Nephron (organoid): Measurements from ENCODE around the gene C12orf50.

ENCODE experiments used
- H3K27ac Mint-ChIP-seq, 3 experiments: 2 replicates each; pipeline ENCODE4 v1.8.0; 2020; ENCODE audit warnings: mixed read lengths in 3 of 3, mild to moderate bottlenecking in 2 of 3, moderate library complexity in 1 of 3
- H3K27me3 Mint-ChIP-seq: 2 replicates; pipeline ENCODE4 v1.8.0; 2021; ENCODE audit warnings: low read depth, mild to moderate bottlenecking, moderate library complexity, mixed read lengths
- H3K36me3 Mint-ChIP-seq: 2 replicates; pipeline ENCODE4 v1.8.0; 2020; ENCODE audit warnings: low read depth, mixed read lengths
- H3K4me1 Mint-ChIP-seq: 2 replicates; pipeline ENCODE4 v1.8.0; 2020; ENCODE audit warnings: mixed read lengths
- H3K4me3 Mint-ChIP-seq, 3 experiments: 2 replicates each; pipeline ENCODE4 v1.8.0; 2020; ENCODE audit warnings: mild to moderate bottlenecking in 3 of 3, mixed read lengths in 3 of 3, moderate library complexity in 2 of 3
- H3K9me3 Mint-ChIP-seq: 2 replicates; pipeline ENCODE4 v1.8.0; 2020; ENCODE audit warnings: mixed read lengths
- CTCF ChIP-seq, 3 experiments: fragments of 200-600 bp; sonication (generic); IDR thresholded peaks; one replicate each; pipeline ENCODE4 v1.5.0; 2021; ENCODE audit warnings: antibody characterized with exemption in 3 of 3; ENCODE audit not compliant: unreplicated experiment in 3 of 3

The C12orf50 gene

GRCh38 chr12:87943023-87943422, 86.2 kb downstream of the C12orf50 start:
- H3K4me3 Mint-ChIP-seq = no peak overlapping the region
- no peaks in the 10 kb centered on the region for H3K27me3 Mint-ChIP-seq
- no peak overlapping the region for H3K27ac Mint-ChIP-seq
- H3K36me3 Mint-ChIP-seq = no peaks in the 10 kb centered on the region
- no peak for TF ChIP-seq CTCF (IDR thresholded peaks at IDR 0.05; ENCODE audit: unreplicated experiment in 3 of 3)
- peaks cover 4% of the 10 kb centered on the region for H3K4me1 Mint-ChIP-seq
- peaks cover 24% of the 10 kb centered on the region for H3K9me3 Mint-ChIP-seq

- Mint-ChIP-seq H3K4me3 (no peak overlapping the region), H3K4me1 (peaks cover 4% of the 10 kb centered on the region), H3K36me3 (no peaks in the 10 kb centered on the region), H3K27me3 (no peaks in the 10 kb centered on the region), H3K9me3 (peaks cover 23% of the 10 kb centered on the region), H3K27ac (no peak overlapping the region)
- TF ChIP-seq CTCF (IDR thresholded peaks at IDR 0.05; ENCODE audit: unreplicated experiment in 3 of 3) = no peak
These were observed 90.0 kb downstream of the C12orf50 start for GRCh38 chr12:87939182-87939581.

- Mint-ChIP-seq H3K27ac (no peak overlapping the region), H3K4me3 (no peak overlapping the region), H3K27me3 (no peaks in the 10 kb centered on the region), H3K36me3 (no peaks in the 10 kb centered on the region), H3K4me1 (no peaks in the 10 kb centered on the region), H3K9me3 (peaks cover 16% of the 10 kb centered on the region)
- no peak for TF ChIP-seq CTCF (IDR thresholded peaks at IDR 0.05; ENCODE audit: unreplicated experiment in 3 of 3)
These were observed 94.0 kb downstream of the C12orf50 start for GRCh38 chr12:87935216-87935615.

- H3K4me3 Mint-ChIP-seq = no peak overlapping the region
These were observed 95.2 kb downstream of the C12orf50 start for GRCh38 chr12:87933991-87934390.

GRCh38 chr12:87931812-87932211, 97.4 kb downstream of the C12orf50 start:
- H3K9me3 Mint-ChIP-seq = peaks cover 16% of the 10 kb centered on the region
- no peak overlapping the region for H3K27ac Mint-ChIP-seq
- no peak for TF ChIP-seq CTCF (IDR thresholded peaks at IDR 0.05; ENCODE audit: unreplicated experiment in 3 of 3)
- H3K4me1 Mint-ChIP-seq = peaks cover 21% of the 10 kb centered on the region
- no peaks in the 10 kb centered on the region for H3K27me3 Mint-ChIP-seq
- no peaks in the 10 kb centered on the region for H3K36me3 Mint-ChIP-seq
- no peak overlapping the region for H3K4me3 Mint-ChIP-seq

More at GRCh38 chr12:87933991-87934390, 95.2 kb downstream of the C12orf50 start:
- Mint-ChIP-seq H3K9me3 (peaks cover 16% of the 10 kb centered on the region), H3K4me1 (peaks cover 11% of the 10 kb centered on the region), H3K27ac (no peak overlapping the region), H3K36me3 (no peaks in the 10 kb centered on the region), H3K27me3 (no peaks in the 10 kb centered on the region)
- no peak for TF ChIP-seq CTCF (IDR thresholded peaks at IDR 0.05; ENCODE audit: unreplicated experiment in 3 of 3)

- Mint-ChIP-seq H3K4me1 (peaks cover 21% of the 10 kb centered on the region), H3K36me3 (no peaks in the 10 kb centered on the region)
These were observed 98.6 kb downstream of the C12orf50 start for GRCh38 chr12:87930627-87931026.

More at GRCh38 chr12:87930627-87931026, 98.6 kb downstream of the C12orf50 start:
- TF ChIP-seq CTCF (IDR thresholded peaks at IDR 0.05; ENCODE audit: unreplicated experiment in 3 of 3) = no peak
- H3K27ac Mint-ChIP-seq = no peak overlapping the region
- H3K4me3 Mint-ChIP-seq = no peak overlapping the region
- H3K27me3 Mint-ChIP-seq = no peaks in the 10 kb centered on the region
- peaks cover 9% of the 10 kb centered on the region for H3K9me3 Mint-ChIP-seq
